Suprapubic skin (tissue), 4 donors: Measurements from ENCODE around the gene PPP2R2B. TPM values are rescaled to one million over a fixed set of nuclear protein-coding genes. Genes with fewer than 3 reads are reported as not detected.

ENCODE experiments used
- DNase-seq, 2 donors: peaks; one replicate each; pipeline ENCODE4 v3.0.0-alpha.2; 2019; ENCODE audit warnings: low spot score in 2 of 2
- H3K27ac ChIP-seq: fragments of 200-600 bp; sonication (generic); one replicate; pipeline ENCODE4 v1.5.1; 2019
- H3K27me3 ChIP-seq: fragments of 200-600 bp; sonication (generic); one replicate; pipeline ENCODE4 v1.5.1; 2019
- H3K36me3 ChIP-seq: fragments of 200-600 bp; sonication (generic); one replicate; pipeline ENCODE4 v1.5.1; 2019
- H3K4me1 ChIP-seq: fragments of 200-600 bp; sonication (generic); one replicate; pipeline ENCODE4 v1.5.1; 2019
- H3K4me3 ChIP-seq: fragments of 200-600 bp; sonication (generic); one replicate; pipeline ENCODE4 v1.5.1; 2019; ENCODE audit warnings: mild to moderate bottlenecking
- H3K9me3 ChIP-seq: fragments of 200-600 bp; sonication (generic); one replicate; pipeline ENCODE4 v1.5.1; 2019
- CTCF ChIP-seq, 2 donors: fragments of 200-600 bp in 1 of 2; fragments of 450-650 bp in 1 of 2; sonication (generic) in 1 of 2; IDR thresholded peaks; one replicate each; pipeline ENCODE4 v1.5.1; 2016 to 2019; ENCODE audit warnings: antibody characterized with exemption in 2 of 2, mild to moderate bottlenecking in 1 of 2, moderate library complexity in 1 of 2
- EP300 ChIP-seq: sonication (generic); formaldehyde crosslinking; IDR thresholded peaks from one replicate; pipeline ENCODE4 v1.6.1; 2017; ENCODE audit warnings: antibody characterized with exemption
- POLR2A ChIP-seq, 2 donors: fragments of 450-650 bp; IDR thresholded peaks; one replicate each; pipeline ENCODE4 v1.6.1; 2017; ENCODE audit warnings: antibody characterized with exemption in 2 of 2, mild to moderate bottlenecking in 2 of 2, moderate library complexity in 2 of 2
- POLR2AphosphoS5 ChIP-seq, 3 donors: sonication (generic); formaldehyde crosslinking; IDR thresholded peaks; one replicate each; pipeline ENCODE4 v1.6.1; 2017; ENCODE audit warnings: antibody characterized with exemption in 3 of 3
- WGBS: methylation state at CpG from one replicate; pipeline ENCODE4 v1.1.5; 2018; 5-methylcytosine and 5-hydroxymethylcytosine counted together
- total RNA-seq, 4 donors: library from RNA; depleted of rRNA; stranded (reverse); fragments of >200 nt; gene quantifications; one replicate each; pipeline ENCODE4 v1.1.0, GENCODE V29; 2016

Gene PPP2R2B
- total RNA-seq, 4 donors from 2014 or later = 1.2 to 6.4 (median 3.8) TPM

- TF ChIP-seq POLR2A (IDR thresholded peaks at IDR 0.05) (no peak), EP300 (no peak), POLR2AphosphoS5 (IDR thresholded peaks at IDR 0.05) (no peak), CTCF (IDR thresholded peaks at IDR 0.05) (no peak)
- H3K36me3 ChIP-seq = no peaks in the 10 kb centered on the region
- no peak for DNase-seq
- no peaks in the 10 kb centered on the region for H3K27me3 ChIP-seq
- no peaks in the 10 kb centered on the region for H3K4me1 ChIP-seq
- 50% methylated on average over 3 of the region's 3 CpGs for WGBS
- no peak overlapping the region for H3K4me3 ChIP-seq
- H3K9me3 ChIP-seq = no peaks in the 10 kb centered on the region
- no peak overlapping the region for H3K27ac ChIP-seq
Observed at GRCh38 chr5:146589028-146589345, 289.6 kb downstream of the PPP2R2B start.

GRCh38 chr5:146588331-146589027 is 290.1 kb downstream of the PPP2R2B start:
- no peaks in the 10 kb centered on the region for H3K36me3 ChIP-seq
- TF ChIP-seq POLR2AphosphoS5 (IDR thresholded peaks at IDR 0.05) (no peak), POLR2A (IDR thresholded peaks at IDR 0.05) (no peak), EP300 (no peak), CTCF (IDR thresholded peaks at IDR 0.05) (no peak)
- H3K27me3 ChIP-seq = no peaks in the 10 kb centered on the region
- H3K27ac ChIP-seq = no peak overlapping the region
- no peak overlapping the region for H3K4me3 ChIP-seq
- DNase-seq = no peak
- no peaks in the 10 kb centered on the region for H3K4me1 ChIP-seq
- no peaks in the 10 kb centered on the region for H3K9me3 ChIP-seq
- 70% methylated on average over 2 of the region's 2 CpGs for WGBS

DNA sequence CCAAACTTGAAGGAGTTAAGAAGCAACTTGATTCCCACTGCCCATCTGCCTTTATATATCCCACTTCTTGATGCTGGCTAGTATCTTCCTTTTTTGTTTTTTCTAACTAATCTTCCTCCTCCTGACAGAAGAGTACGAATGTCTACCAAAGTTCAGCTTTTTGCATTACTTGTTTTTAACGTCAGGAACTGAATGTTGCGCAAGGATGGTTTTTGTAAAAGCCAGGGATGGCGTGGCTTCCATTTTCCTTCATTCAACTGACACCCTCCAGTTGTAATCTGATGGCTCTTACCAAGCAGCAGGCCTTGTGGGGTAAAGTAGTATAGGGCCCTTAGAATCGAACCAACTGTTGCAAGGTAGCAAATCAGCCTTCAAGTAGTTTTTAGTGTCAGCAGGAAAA is 291.8 kb downstream of the PPP2R2B start:
- no peaks in the 10 kb centered on the region for H3K4me1 ChIP-seq
- no peak for DNase-seq
- no peaks in the 10 kb centered on the region for H3K27me3 ChIP-seq
- 74% methylated on average over 5 of the region's 5 CpGs for WGBS
- no peak overlapping the region for H3K27ac ChIP-seq
- H3K36me3 ChIP-seq = no peaks in the 10 kb centered on the region
- no peak overlapping the region for H3K4me3 ChIP-seq
- no peaks in the 10 kb centered on the region for H3K9me3 ChIP-seq
- no peak for TF ChIP-seq POLR2AphosphoS5 (IDR thresholded peaks at IDR 0.05)
- TF ChIP-seq POLR2A (IDR thresholded peaks at IDR 0.05) = no peak
- no peak for TF ChIP-seq EP300
- TF ChIP-seq CTCF (IDR thresholded peaks at IDR 0.05) = no peak

GRCh38 chr5:146584750-146585149 is 293.8 kb downstream of the PPP2R2B start:
- Histone ChIP-seq H3K27ac (no peak overlapping the region), H3K36me3 (no peaks in the 10 kb centered on the region), H3K9me3 (no peaks in the 10 kb centered on the region), H3K4me1 (no peaks in the 10 kb centered on the region), H3K27me3 (no peaks in the 10 kb centered on the region), H3K4me3 (no peak overlapping the region)
- 79% methylated on average over 2 of the region's 2 CpGs for WGBS
- TF ChIP-seq EP300 (no peak), POLR2AphosphoS5 (IDR thresholded peaks at IDR 0.05) (no peak), POLR2A (IDR thresholded peaks at IDR 0.05) (no peak), CTCF (IDR thresholded peaks at IDR 0.05) (no peak)
- no peak for DNase-seq

DNA sequence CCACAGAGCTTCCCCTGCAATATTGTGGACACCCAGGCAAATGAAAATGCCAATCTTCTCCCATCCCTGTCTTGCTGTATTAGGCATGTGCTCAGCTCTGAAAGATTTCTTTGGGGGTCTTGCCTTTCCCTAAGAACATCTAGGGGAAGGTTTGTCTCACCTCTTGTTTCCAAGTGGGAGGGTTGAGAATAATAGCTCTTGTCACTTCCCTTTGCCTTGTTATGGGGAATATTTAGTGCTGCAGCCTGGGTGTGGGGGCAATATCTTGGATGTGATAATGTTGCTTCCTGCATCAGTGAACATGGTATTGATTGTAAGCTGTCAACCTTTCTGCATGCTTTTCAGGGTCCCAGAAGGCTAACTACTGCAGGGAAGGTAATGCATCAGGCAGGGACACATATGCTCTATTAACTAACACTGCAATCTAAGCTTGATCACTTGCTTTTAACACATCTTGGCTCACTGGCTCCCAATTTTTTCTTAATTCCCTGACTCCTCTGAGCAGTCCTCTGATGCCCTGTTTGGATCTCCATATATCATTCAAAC is 296.4 kb downstream of the PPP2R2B start:
- Histone ChIP-seq H3K4me3 (no peak overlapping the region), H3K27ac (no peak overlapping the region), H3K9me3 (no peaks in the 10 kb centered on the region), H3K4me1 (no peaks in the 10 kb centered on the region), H3K27me3 (no peaks in the 10 kb centered on the region), H3K36me3 (no peaks in the 10 kb centered on the region)
- DNase-seq = no peak
- TF ChIP-seq POLR2A (IDR thresholded peaks at IDR 0.05) (no peak), CTCF (IDR thresholded peaks at IDR 0.05) (no peak), POLR2AphosphoS5 (IDR thresholded peaks at IDR 0.05) (no peak), EP300 (no peak)
